ENCODE results near the gene PKLR. TPM values are rescaled to one million over a fixed set of nuclear protein-coding genes. Genes with fewer than 3 reads are reported as not detected.

The PKLR gene
- total RNA-seq: not detected in 2 replicates

DNA sequence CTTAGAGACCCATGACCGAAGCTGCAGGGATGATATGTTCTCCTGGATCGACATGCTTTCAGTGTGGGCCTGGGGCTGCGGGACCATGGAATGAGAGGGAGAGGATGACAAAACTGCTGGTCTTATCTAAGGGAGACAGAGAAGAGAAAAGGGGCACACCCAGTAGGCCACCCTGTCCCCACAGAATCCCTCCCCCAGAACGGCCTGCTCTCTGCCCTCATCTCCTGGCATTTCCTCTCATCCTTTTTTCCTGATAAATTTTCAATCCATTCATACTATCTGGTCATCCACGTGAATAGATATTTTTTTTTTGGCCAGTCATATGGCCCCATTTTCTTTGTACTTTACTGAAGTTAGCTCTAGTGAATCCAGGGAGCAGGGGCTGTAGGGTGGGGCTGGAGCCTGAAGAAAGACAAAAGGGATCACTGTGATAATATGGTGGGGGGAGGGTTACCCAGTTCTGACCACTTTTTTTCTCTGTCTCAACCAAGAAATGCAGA, at the start of gene PKLR:
Gene PKLR, minus strand, starts transcription at position 97 of the 500 bp plus-strand sequence. Its CDS starts 43 bp downstream, at position 54.
- intact Hi-C loops (cut with micrococcal nuclease): no loop called here

DNA sequence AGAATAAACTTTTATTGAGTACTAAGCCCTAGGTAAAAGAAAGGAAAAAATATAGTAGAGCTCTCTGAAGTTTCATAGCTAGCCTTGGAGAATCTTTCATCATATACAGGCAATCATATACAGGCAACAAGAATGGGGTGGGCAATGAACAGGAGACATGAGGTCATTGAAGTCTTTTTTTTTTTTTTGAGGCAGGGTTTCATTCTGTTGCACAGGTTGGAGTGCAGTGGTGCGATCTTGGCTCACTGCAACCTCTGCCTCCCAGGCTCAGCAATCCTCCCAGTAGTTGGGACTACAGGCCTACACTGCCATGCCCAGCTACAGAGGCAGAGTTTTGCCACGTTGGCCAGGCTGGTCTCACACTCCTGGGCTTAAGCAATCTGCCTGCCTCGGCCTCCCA, 41.6 kb upstream of the PKLR start:
- intact Hi-C loops (cut with micrococcal nuclease): no loop called here

DNA sequence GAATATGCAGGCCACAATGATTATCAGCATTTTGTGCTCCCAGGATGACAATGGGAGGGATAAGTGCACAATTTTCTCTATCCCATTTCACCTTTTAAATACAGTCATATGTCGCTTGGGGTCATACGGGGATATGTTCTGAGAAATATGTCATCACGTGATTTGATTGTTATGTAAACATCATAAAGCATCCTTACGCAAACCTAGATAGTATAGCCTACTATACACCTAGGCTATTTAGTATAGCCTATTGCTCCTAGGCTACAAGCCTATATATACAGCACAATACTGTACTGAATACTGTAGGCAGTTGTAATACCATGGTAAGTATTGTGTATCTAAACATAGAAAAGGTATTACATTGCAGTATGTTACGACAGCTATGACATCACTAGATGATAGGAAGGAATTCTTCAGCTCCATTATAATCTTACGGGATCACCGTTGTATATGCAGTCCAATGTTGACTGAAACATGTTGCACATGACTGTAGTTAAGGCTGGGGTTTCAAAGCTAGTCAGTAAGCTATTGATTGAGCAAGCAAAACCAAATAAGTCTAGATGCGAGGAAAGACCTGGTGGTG, 38.4 kb upstream of the PKLR start:
- intact Hi-C loops (cut with micrococcal nuclease): no loop called here

DNA sequence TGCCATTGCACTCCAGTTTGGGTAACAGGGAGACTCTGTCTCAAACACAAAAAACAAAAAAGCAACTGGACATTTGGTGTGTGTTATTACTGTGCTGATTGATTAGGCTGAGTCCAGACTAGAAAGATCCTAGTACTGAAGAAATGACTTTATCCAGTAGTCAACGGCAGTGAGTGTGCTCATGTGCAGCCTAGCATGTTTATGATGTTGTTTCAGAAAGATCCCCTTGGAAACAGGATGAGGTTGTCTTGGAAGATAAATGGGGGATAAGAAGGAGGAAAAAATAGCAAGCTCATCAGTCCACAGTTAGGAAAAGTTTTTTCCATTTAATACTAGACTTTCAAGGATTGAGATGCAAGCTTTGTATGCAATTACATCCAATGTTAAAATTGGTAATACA, 33.7 kb upstream of the PKLR start:
- intact Hi-C loops (cut with micrococcal nuclease): no loop called here

DNA sequence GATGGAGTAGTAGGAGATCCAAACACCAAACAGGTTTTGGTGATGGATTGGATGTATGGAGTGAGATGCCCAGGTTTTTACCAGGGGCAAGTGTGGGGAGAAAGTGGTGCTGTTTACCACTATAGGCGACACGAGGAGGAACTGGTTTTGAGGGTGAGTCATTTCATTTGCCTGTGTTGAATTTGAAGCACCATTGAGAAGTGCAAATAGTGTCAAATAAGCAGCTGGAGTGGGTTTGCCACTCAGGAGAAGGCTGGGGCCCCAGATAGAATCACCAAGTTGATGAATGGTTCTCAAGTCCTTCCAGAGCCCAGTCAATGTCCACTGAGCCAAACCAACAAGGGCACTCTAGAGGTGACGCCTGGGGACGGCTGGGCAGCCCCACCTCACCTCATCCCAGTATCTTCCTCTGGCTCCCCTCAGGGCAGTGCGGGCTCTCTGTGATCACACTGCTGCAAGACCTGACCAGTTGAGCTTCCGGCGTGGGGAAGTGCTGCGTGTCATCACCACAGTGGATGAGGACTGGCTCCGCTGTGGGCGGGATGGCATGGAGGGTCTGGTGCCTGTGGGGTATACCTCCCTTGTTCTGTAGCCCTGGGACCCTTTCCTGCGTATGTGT, 28.9 kb upstream of the PKLR start:
- intact Hi-C loops (cut with micrococcal nuclease): loop anchor here (10.0 kb wide), 2 partner anchors 185 to 645 kb away; partner anchors contain the start of gene ARHGEF2

DNA sequence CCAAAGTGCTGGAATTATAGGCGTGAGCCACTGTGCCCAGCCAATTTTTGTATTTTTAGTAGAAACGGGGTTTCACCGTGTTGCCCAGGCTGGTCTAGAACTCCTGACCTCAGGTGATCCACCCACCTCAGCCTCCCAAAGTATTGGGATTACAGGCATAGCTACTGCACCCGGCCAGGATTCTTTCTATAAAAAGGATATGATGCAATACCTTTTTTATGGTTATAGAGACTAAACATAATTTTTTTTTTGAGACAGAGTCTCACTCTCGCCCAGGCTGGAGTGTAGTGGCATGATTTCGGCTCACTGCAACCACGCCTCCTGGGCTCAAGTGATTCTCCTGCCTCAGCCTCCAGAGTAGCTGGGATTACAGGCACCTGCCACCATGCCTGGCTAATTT, 27.6 kb upstream of the PKLR start:
- intact Hi-C loops (cut with micrococcal nuclease): loop anchor here (10.0 kb wide), 2 partner anchors 186 to 646 kb away; partner anchors contain the start of gene ARHGEF2

DNA sequence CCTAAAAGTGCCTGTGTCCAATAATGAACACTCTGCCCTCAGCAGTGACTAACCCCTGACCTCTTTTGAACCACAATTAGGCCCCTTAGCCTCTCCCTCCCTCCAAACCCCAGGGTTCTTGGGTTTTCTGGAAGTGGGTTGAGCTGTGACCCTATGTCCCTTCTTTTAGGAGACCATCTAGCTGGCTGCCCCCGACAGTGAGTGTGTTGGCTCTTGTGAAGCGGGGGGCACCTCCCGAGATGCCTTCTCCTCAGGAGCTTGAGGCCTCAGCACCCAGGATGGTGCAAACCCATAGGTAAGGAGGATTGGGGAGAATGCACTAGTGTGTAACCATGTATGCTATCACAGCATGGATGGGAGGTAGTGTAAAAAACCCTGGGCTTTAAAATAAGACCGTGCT, 26.7 kb upstream of the PKLR start:
- intact Hi-C loops (cut with micrococcal nuclease): loop anchor here (10.0 kb wide), 2 partner anchors 187 to 647 kb away; partner anchors contain the start of gene ARHGEF2

DNA sequence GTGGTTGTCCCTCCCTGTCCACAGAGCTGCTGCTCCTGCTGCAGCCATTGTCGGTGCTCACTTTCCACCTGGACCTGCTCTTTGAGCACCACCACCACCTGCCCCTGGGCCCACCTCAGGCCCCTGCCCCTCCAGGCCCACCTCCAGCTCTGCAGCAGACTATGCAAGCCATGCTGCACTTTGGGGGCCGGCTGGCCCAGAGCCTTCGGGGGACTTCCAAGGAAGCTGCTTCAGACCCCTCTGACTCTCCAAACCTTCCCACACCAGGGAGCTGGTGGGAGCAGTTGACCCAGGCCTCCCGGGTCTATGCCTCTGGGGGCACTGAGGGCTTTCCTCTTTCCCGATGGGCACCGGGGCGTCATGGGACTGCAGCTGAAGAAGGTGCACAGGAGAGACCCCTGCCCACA, 25.4 kb upstream of the PKLR start:
- intact Hi-C loops (cut with micrococcal nuclease): loop anchor here (10.0 kb wide), 2 partner anchors 188 to 648 kb away; partner anchors contain the start of gene ARHGEF2

DNA sequence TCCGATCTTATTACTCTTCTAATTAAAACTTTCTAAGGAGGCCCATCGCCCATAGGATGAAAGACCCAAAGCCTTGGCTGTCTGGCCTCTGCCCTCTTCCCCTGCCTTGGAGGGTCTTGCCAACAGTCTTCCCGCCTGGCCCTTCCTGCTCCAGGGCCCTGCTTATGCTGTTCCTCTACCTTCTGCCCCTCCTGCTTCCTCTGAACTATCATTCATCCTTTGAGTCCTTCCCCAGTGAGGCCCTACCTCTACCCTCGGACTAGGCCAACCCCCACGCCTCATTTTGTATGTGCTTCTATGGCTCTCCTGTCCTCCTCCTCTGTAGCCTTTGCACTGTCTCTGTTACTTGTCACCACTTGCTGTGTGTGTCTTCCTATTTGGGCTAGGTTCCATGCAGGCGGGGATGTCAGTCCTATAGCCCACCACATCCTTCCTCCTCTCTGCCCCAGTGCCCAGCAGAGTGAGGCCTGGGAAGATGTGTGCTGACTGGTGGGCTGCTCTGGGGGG, 24.8 kb upstream of the PKLR start:
- intact Hi-C loops (cut with micrococcal nuclease): loop anchor here (10.0 kb wide), 2 partner anchors 189 to 649 kb away; partner anchors contain the start of gene ARHGEF2

DNA sequence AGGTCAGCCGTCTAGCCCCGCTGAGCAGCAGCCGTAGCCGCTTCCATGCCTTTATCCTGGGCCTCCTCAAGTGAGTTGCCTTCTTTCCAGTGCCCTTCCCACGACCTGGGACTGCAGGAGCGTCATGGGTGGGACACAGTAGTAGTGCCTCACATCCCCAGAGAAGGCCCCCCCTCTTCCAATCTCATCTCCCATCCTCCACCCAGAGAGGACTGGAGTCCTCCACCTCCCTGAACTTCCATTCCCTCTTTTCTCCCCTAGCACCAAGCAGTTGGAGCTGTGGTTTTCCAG, 24.3 kb upstream of the PKLR start:
- intact Hi-C loops (cut with micrococcal nuclease): loop anchor here (10.0 kb wide), 2 partner anchors 189 to 649 kb away; partner anchors contain the start of gene ARHGEF2

DNA sequence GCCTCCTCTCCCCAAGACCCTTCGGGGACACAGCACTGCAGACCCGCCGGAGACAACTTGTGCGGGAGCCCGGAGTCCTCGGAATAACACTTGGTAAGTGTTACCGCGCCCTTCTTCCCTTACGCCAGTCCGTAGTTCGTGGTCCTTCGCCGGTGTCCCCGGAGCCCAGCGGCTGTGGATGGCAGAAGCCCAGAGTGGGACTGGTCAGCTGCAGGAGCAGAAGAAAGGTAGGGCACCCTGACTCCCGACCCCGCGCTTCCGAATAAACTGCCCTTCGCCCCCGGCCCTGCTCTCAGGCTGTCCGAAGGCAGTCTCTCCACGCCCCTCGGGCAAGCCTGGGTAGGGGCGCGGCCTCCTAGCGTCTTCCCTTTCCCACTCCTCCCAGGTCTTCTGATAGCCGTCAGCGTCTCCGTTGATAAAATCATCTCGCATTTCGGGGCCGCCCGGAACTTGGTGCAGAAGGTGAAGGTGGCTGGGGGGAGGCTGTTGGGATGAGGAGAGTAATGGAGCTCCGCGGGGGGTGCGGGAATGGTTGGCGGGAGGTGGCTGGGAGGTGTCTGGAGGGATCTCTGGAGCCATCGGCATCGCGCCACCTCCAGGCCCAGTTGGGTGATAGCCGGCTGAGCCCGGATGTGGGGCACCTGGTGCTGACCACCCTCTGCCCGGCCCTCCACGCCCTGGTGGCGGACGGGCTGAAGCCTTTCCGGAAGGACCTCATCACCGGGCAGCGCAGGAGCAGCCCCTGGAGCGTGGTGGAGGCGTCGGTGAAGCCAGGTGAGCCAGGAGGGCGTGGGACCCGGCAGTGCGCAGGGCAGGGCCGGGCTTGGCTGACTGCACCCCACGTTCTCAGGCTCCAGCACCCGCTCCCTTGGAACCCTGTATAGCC, 23.7 kb upstream of the PKLR start:
- intact Hi-C loops (cut with micrococcal nuclease): loop anchor here (5.0 to 10.0 kb wide), 3 partner anchors 190 to 650 kb away; partner anchors contain the start of genes ARHGEF2, DAP3 and YY1AP1

DNA sequence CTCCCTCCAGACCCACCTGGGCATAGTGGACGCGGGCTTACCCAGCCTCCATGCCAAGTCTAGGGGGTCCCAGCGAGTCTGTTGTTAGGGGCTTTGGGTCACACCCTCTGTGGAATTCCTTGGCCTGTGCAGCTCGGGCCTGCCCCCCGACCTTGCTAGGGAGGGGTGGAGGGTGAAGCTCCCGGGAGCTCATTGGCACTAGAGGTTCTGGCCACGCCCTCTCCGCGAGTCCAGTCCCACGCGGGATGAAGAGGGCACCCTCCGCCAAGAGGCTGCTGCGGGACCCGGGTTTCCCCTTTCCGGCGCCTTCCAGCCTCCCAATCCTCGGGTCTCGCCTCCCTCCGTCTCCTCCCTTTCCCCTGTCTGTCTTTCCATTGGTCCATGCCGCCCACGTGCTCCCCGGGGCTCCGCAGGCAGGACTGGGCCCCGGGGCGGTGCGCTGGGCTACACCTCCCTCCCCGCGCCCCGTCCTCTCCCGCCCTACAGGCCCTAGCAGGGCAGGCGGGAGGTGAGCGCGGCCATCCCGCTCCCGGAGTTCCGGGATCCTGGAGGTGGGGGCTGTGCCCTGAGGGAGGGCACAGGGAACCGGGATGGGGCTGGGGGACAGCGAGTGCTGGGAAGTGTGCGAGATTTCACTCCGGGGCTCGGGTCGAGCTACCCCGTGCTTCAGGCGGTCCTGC, 22.9 kb upstream of the PKLR start:
- intact Hi-C loops (cut with micrococcal nuclease): loop anchor here (5.0 to 10.0 kb wide), 3 partner anchors 191 to 651 kb away; partner anchors contain the start of genes ARHGEF2, DAP3 and YY1AP1

DNA sequence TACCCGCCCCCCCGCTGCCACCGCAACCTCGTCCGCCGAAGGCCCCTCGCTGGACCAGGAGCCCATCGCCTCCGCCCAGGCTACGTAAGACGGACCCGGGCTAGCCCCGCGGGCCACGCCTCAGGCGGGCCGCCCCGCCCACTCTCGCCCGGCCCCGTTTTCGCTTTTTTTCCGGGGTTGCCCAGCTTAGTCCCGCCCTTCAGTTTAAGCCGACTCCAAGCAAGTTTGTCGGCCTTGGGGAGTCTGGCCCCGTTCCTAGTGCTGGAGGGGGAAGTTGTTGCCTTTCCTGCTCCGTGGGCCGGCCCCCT, 22.4 kb upstream of the PKLR start:
- intact Hi-C loops (cut with micrococcal nuclease): loop anchor here (1.0 to 10.0 kb wide), 9 partner anchors 15 to 651 kb away; partner anchors contain the start of genes ARHGEF2, ASH1L, CLK2 and DAP3

DNA sequence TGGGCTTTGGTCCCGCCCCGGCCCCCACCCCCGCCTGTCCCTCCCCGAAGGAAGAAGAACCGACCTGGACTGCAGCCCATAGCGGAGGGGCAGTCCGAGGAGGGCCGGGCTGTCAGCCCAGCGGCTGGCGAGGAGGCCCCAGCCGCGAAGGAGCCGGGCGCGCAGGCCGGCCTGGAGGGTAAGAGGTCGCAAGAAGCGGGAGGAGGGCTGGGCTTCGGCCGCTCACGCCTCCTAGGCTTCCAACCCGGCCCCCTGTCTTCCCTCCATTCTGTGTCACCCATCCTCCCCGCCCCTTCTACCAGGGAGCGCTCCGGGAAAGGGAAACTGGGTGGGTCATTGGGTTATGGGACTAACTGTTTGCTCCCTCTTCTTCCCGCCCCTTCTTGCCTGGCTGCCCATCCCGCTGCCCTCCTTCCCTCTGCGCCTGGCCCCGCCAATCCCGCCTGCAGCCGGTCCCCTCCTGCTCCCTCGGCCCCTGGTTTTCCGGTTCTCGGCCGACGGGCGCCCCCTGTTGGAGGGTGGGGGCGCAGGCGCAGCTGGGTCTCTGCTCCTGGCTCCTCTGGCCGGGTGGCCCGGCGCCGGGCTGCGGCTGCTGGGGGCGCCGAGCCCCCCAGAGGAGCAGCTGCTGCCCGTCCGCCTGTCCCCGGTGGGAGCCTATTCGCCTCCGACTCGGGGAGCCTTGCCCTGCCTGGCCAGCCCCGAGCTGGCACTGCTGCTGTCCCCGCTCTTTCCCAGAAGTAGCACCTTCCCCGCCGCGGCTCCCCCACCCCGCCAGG, 21.9 kb upstream of the PKLR start:
- intact Hi-C loops (cut with micrococcal nuclease): loop anchor here (1.0 to 10.0 kb wide), 9 partner anchors 15 to 652 kb away; partner anchors contain the start of genes ARHGEF2, ASH1L, CLK2 and DAP3

DNA sequence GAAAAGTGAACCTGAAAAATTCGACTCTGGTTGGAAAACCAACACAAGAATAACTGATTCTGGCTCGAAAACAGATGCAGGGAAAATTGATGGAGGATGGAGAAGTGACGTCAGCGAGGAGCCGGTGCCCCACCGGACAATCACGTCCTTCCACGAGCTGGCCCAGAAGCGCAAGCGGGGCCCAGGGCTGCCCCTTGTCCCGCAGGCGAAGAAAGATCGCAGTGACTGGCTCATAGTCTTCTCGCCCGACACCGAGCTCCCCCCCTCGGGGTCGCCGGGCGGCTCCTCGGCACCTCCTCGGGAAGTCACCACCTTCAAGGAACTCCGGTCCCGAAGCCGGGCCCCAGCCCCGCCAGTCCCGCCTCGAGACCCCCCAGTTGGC, 21.3 kb upstream of the PKLR start:
- intact Hi-C loops (cut with micrococcal nuclease): loop anchor here (2.0 to 10.0 kb wide), 4 partner anchors 192 to 652 kb away; partner anchors contain the start of genes ARHGEF2, ASH1L, DAP3 and YY1AP1

DNA sequence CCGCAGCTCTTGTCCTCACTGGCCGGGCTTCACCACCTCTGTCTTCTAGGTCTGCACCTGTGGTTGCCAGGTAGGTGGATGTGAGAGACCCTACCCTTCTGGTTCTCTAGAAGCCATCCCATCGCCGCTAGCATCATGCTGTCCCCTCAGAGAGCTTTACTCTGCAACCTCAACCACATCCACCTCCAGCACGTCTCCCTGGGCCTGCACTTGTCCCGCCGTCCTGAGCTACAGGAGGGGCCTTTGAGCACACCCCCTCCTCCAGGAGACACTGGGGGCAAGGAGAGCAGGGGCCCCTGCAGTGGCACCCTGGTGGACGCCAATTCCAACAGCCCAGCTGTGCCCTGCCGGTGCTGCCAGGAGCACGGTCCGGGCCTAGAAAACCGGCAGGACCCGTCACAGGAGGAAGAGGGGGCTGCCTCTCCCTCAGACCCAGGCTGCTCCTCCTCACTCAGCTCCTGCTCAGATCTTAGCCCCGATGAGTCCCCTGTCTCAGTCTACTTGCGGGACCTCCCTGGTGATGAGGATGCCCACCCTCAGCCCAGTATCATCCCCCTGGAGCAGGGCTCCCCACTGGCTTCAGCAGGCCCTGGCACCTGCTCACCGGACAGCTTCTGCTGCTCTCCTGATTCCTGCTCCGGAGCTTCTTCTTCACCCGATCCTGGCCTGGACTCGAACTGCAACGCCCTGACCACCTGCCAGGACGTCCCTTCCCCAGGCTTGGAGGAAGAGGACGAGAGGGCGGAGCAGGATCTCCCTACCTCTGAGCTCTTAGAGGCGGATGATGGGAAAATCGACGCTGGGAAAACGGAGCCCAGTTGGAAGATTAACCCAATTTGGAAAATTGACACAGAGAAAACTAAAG, 20.6 kb upstream of the PKLR start:
- intact Hi-C loops (cut with micrococcal nuclease): loop anchor here (2.0 to 10.0 kb wide), 4 partner anchors 193 to 653 kb away; partner anchors contain the start of genes ARHGEF2, ASH1L, DAP3 and YY1AP1

DNA sequence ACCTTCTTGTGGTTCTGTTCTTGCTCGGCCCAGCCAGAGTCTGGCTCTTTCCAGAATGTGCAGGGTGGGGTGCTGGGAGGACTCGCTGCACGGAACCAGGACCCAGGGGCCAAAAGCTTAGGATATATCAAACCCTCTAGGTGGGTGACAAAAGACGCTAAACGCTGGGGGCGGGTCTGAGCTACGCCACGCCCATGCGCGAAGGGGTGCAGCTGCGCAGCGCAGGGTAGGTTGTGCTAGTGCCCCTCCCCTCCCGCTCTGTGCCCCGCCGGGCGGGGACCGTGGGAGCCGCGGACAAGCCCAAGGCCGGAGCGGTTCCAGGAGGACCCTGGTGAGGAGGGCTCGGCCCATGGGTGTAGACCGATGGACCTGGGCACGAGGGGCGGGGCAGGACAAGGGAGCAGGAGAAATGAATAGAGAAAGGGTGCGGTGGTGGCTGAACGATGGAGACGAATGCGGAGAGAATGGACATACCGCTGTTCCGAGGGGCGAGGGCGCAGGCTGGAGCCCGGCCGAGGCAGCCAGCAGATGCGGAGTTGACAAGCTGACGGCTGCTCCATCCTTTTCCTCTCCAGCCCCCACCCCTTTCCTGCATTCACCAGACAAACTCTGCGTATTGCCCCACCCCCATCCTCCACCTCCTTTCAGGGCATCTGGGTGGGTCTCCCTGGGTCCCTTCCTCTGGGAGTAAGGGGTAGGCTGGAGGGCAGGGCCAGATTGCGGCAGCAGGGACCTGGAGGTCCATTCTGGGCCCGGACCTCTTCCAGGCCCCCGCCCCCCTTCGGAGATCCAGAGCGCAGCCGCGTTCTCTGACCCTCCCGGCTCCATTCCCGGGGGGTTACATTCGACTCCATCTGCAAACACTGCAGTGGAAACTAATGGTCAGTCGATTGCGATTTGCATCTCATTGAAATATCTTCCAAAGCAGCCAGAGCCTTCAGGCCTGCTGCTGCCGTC, 19.7 kb upstream of the PKLR start, which contains the start of gene RUSC1:
Gene RUSC1, plus strand, starts transcription at position 234 of the 957 bp plus-strand sequence. CDS start 880 bp downstream, outside the sequence.
- intact Hi-C loops (cut with micrococcal nuclease): loop anchor here (5.0 to 10.0 kb wide), 3 partner anchors 194 to 654 kb away; partner anchors contain the start of genes ARHGEF2, DAP3 and YY1AP1
